Hypothalamus (tissue), 51 donors: ENCODE results near the gene HDAC4.
A peak's percentile ranks its signal among the peaks of the same experiment; 100 is the strongest.

ENCODE experiments used
- DNase-seq, 51 donors: peaks; one replicate each; lab custom pipeline; 2025; lab: John Stamatoyannopoulos, UW

The HDAC4 gene

GRCh38 chr2:239231231-239232194 lies 169.3 kb downstream of the HDAC4 start:
- no peak for DNase-seq

DNA sequence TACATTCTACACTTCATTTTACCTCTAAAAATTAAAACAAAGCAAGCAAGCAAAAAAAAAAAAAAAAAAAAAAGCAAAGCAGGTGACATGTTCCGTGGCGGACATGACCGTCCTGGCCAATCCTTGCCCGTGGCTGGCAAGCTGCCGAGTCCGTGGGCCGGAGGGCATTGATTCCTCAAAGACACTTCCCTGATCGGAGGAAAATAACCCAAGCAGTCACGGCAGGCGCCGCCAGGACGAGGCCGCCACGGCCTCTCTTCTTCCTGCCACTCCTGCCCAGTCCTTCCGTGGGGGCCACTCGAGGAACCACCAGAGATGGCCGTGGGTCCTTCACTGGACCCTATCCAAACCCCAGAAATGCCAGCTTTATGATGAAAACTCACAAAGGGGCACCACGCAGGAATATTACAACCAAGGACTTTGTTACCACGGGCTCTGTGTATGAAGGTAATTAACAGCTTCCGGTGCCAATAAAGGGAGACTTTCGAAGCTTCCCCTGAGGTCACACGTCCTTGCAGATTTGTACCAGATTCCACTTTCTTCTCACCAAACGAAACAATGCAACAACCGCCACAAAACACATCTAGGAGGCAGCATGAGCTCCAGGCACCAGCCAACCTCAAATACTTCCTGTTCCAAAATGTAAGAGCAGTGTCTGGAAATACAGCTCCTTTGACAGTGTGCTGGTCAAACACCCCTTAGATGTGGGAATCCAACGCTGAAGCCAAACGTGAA lies 170.3 kb downstream of the HDAC4 start:
- peak in 3 of 51 donors; percentile 32 to 36 (median 34) for DNase-seq

DNA sequence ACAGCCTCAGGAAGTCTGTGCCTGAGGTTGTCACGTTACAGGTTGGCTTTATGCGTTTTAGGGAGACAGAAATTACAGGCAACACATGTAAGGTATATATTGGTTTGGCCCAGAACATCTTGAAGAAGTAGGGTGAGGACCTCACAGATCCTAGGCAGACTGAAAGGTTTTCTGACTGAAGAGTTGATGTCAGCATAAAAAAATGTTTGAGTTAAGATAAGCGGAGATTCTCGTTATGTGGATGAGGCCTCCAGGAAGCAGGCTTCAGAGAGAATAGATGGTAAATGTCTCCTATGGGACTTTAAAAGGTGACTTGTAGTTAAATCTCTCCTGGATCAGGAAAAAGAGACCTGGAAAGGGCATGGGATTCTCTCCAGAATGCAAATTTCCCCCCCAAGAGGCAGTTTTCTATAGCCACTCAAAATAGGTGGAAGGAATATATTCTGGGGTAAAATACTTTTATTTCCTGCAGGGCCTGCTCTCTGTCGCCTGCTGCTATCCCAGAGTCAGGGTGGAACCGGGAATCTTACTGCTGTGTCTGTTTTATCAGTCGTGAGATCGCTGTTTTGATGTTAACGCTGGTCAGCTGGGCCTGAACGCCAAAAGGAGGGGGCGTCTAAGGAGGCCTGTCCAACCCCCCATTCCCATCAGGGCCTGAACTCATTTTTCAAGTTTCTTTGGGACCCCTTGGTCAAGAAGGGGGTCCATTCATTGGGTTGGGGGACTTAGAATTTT lies 171.1 kb downstream of the HDAC4 start:
- no peak for DNase-seq

GRCh38 chr2:239227661-239228371 lies 173.0 kb downstream of the HDAC4 start:
- DNase-seq, result peak in 10 of 51 donors; percentile 32 to 59 (median 41)

- DNase-seq, result peak in 7 of 51 donors; percentile 31 to 80 (median 41)
Measured at GRCh38 chr2:239226677-239227581, 173.9 kb downstream of the HDAC4 start.

DNA sequence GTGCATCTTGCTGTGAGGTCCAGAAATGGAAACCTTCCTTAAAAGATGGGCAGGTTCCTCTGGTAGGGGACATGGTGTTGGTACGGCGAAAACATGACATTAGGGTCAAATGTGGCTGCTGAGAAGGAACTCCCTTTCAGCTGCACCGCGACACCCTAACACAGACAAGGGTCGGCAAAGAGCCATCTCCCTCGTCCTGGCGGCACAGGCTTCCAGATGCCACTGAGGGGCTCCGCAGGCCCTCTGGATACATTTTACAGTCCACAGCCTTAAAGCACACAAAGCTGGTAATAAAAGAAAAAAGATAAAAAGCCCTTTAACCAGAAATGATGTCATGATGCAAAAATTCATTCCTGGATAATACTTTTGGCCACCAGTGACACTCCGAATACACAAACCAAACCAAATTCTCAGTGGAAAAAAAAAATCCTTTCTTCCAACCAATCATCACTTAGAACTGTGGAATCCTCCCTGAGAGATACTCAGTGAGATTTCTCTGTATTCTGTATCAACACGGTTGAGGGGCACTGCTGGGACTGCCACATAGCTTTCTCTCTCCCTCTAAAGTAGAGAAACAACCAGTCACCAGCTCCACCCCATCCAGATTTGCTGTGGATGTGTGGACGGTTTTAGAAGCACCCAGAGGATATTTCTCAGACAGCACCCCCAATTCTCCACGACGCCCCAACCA lies 174.8 kb downstream of the HDAC4 start:
- peak in 1 of 51 donors; percentile 49 for DNase-seq

- DNase-seq, result no peak
Measured at GRCh38 chr2:239225371-239225851, 175.4 kb downstream of the HDAC4 start.

DNA sequence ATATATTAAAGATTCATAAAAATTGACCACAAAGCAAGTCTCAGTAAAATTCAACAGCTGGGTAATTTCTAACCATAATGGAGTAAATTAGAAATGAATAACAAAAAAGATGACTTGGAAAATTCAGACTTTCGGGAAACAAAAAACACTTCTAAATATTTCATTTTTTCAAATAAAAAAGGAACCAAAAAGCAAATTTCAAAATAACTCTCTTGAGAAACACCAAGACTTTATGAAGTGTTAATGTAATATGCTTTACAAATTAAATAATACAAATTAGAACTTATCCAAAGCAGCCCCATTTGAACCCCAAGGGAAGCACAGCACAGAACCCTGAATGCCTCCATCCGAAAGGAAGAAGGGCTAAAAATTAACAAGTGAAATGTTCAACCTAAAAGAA lies 175.9 kb downstream of the HDAC4 start:
- no peak for DNase-seq

GRCh38 chr2:239224199-239224570 lies 176.6 kb downstream of the HDAC4 start:
- DNase-seq, result no peak

GRCh38 chr2:239223310-239224198 lies 177.3 kb downstream of the HDAC4 start:
- peak in 31 of 51 donors; percentile 39 to 84 (median 59) for DNase-seq

DNA sequence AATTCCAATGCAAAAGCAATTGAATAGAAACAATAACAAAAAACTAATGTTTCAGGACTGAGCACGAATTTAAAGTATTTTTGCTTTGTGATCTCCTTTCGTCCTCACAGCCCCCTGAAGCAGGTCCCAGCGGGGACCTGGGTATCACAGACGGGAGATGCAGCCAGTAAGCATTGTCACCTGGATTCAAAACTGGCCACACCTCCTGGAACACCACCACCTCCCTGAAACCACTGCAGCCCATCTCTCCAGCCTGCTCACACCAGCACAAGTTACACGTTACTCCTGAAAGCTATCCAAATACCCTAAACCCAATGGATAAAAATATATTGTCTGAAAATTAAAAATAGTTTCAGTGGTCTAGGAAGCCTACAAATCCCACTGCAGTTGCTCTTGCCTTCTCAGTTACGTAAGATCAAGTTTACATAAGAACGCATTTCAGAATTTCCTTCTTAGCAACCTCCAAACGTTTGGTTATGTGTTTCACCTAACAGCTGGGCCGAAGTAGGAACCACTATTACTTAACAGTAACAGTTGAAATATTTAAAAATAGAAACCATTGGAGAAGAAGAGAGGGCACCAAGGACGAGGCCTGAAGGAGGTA lies 178.0 kb downstream of the HDAC4 start:
- DNase-seq, result peak in 2 of 51 donors; percentile 38 to 52

GRCh38 chr2:239222312-239222660 lies 178.5 kb downstream of the HDAC4 start:
- peak in 1 of 51 donors; percentile 61 for DNase-seq

DNA sequence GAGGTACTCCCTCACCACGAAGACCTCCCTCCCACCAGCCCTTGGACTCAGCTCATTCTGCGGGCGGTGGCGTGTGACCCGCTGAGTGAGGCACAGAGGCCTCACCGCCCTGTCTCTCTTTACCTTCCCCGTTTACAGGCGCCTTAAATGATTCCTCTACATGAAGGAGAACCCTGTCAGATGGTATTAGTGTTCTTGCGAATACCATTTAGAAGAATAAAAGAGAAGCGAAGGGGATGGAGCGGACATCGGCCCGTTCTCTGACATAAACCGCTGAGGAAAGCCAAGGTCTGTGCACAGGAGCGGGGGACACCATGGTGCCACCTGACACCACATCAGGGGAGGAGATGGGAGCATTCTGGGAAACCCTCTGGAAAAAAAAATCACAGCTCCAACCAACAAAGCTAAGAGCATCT lies 179.8 kb downstream of the HDAC4 start:
- no peak for DNase-seq

- DNase-seq, result no peak
Measured at GRCh38 chr2:239220341-239220740, 180.5 kb downstream of the HDAC4 start.

GRCh38 chr2:239216614-239217273 lies 184.1 kb downstream of the HDAC4 start:
- no peak for DNase-seq

DNA sequence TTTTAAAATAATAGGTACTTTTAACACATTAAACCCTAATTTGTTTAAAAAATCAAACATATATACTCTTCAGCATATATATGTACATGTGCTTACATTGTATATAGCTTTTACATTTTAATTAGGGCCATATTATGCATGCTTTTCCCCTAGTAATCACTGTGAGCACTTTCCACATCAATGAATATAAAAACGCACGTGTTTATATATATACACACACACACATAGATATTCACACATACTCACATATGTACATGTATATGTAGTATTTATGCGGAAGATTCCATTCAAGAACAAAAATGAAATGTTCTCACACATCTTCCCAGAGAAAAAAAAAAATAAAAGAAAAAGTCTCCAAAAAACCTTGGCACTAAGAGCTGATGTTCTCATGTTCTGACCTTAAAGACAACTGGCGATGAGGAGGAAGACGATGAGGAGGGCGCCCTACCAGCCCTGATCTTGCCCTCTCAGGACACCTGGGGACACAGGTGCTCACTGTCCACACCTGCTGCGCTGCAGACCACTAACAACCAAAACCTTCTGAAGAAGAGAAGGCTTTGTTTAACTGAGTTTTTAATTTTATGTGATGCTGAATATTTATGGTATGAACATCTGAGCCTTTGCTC lies 184.7 kb downstream of the HDAC4 start:
- DNase-seq, result no peak
